ENCODE data around the gene FYN.

DNA sequence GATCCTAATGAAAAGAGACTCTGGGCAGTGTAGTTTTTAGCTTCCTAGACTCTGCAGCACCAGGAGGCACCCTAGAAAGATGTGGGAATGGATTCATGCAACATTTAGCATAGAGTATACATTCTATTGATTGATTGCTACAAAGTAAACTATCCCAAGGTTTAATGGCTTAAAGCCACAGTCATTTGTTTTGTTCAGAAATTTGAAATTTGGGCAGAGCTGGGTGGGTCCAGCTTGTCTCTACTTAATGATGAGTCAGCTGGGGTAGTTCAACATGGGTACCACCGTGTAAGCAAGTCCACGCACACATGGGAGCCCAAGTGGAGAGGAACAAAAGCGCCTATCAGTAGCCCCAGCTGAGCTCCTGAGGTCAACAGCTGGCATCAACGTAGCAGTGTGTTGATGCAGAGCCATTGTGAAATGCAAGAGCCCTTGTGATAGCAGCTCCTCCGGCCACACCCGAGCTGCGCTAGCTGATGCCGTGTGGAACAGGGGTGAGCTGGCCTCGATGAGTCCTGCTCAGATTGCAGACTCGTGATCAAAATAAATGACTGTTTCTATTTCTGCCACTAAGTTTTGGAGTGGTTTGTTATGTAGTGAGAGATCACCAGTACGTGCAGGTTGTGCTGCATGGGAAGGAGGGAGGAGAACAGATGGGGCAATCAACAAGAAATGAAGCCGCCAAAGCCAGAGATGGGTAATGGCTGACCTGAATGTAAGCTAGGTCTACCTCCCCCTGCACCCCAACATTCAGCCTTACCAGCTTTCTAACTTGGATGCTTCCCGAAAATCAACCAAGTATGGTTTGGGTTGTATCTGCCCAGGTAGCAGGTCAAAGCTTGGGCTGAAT is 221.8 kb downstream of the FYN start:
- no peak for TF ChIP-seq POLR2A (IDR thresholded peaks at IDR 0.05)
- TF ChIP-seq, protein P1, sequence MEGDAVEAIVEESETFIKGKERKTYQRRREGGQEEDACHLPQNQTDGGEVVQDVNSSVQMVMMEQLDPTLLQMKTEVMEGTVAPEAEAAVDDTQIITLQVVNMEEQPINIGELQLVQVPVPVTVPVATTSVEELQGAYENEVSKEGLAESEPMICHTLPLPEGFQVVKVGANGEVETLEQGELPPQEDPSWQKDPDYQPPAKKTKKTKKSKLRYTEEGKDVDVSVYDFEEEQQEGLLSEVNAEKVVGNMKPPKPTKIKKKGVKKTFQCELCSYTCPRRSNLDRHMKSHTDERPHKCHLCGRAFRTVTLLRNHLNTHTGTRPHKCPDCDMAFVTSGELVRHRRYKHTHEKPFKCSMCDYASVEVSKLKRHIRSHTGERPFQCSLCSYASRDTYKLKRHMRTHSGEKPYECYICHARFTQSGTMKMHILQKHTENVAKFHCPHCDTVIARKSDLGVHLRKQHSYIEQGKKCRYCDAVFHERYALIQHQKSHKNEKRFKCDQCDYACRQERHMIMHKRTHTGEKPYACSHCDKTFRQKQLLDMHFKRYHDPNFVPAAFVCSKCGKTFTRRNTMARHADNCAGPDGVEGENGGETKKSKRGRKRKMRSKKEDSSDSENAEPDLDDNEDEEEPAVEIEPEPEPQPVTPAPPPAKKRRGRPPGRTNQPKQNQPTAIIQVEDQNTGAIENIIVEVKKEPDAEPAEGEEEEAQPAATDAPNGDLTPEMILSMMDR (IDR thresholded peaks at IDR 0.05): no peak
